ENCODE data around the gene ASAP2.
"Not testable (repeated sequence)": the region's sequence is repeated elsewhere in the genome, so short reads cannot be mapped to it uniquely, and the experiment has no call there.

Gene ASAP2

DNA sequence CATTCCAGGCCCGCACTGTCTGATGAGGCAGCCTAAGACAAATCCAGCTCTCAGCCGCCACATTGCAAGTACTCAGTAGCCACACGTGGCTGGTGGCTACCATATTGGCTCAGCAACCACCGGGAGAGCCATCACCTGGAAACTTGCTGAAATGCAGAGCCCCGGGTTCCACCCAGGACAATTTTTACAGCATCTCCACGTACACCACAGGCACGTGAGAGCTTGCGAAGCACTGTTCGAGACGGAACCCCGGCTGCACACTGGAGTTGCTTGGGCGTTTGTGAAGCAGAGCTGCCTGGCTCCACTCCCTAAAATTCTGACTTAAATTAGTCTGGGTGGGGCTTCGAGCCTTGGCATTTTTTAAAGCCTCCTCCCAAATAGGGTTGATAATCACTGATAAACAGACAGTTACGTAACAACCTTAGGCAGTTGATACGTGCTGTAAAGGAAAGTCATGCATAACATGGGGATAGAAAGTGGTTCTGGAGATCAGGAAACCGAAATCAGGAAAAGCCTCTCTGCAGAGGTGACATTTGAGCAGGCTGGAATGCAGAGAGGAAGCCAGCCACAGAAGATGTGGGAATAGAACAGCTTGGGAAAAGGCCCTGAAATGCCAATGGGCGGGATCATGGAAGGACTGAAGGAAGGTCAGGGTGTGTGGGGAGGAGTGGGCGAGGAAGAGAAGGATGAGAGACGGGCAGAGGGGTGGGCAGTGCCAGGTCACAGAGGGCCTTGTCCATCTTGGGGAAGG is 6.2 kb downstream of the ASAP2 start:
- no peak for DNase-seq (ENCODE audit: low spot score)

DNA sequence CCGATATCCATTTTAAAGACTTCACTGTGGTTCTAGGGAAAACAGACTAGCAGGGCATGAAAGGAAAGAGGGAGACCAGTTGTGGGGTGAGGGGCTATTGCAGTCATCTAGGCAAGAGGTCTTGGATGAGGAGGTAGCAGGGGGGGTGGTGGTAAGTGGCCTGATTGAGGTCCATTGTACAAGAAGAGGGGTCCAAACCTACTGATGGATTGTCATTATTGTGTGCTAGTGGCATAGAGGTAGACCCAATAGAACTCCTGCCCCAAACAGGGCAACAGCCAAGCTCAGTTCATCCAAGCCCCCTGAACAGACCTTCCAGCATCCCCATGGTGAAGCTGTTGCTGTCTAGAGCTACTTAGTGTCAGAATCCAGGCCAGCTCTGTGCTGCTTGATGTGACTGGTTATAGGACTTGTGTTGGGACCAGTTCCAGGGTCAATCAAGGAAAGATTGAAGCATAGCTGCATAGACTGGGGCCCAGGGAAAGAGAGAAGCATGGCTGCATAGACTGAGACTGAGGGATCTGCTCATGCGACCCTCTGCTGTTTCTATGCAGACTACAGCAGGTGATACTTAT is 7.0 kb downstream of the ASAP2 start:
- no peak for DNase-seq (ENCODE audit: low spot score)

- no peak for DNase-seq (ENCODE audit: low spot score)
Measured at GRCh38 chr2:9214873-9215272, 8.3 kb downstream of the ASAP2 start.

GRCh38 chr2:9215680-9216079 is 9.1 kb downstream of the ASAP2 start:
- no peak for DNase-seq (ENCODE audit: low spot score)

DNA sequence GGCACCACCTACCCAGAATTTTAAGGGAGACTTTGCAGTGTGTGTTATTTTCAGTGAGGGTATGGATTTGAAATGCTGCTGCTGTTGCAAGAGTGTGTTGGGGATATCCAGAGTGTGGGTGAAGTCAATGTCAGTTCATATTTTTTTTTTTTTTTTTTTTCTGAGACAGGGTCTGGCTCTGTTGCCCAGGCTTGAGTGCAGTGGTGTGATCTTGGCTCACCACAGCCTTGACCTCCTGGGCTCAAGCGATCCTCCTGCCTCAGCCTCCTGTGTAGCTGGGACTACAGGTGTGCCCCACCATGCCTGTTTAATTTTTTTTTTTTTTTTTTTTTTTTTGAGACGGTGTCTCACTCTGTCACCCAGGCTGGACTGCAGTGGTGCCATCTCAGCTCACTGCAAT is 9.5 kb downstream of the ASAP2 start:
- not testable (repeated sequence) for DNase-seq (ENCODE audit: low spot score)

DNA sequence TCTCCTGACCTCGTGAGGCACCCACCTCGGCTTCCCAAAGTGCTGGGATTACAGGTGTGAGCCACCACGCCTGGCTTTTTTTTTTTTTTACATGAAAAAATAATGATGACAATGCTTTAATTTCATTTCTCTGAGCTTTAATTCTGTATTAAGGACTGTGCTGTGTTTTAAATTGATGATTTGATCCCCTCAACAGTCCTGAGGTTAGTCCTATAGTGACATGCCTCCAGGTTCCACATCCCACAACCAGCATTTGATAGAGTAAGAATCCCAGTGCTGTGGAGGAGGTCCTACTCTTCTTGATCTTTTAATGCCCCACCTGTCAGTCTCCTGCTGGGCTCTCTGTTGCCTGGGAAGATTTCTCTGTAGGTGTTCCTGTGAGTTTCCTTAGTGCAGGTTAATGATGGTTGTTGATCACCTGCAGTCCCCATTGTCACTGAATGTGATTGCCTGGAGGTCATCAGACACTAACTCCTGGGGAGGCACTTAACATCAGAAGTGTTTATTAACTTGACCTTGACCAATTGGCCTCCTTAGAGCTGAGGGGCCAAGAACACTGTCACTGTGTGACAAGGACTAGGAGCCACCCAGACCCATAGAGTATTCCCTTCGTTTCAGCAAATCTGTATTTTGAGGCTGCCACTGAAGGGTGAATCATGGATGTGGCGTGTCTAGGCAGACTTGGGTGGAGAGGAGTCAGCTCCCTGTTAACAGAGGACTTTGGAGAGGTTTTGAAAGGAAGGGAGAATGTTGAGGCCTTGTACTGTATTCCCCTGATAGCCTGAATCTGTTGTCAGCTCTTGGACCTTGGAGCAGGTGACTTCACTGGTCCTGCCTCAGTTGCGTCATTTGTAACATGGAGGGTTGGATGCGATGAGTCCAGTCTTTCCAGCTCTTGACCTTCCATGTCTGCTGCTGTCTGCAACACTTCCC is 11.5 kb downstream of the ASAP2 start:
- DNase-seq (ENCODE audit: low spot score) = no peak

DNA sequence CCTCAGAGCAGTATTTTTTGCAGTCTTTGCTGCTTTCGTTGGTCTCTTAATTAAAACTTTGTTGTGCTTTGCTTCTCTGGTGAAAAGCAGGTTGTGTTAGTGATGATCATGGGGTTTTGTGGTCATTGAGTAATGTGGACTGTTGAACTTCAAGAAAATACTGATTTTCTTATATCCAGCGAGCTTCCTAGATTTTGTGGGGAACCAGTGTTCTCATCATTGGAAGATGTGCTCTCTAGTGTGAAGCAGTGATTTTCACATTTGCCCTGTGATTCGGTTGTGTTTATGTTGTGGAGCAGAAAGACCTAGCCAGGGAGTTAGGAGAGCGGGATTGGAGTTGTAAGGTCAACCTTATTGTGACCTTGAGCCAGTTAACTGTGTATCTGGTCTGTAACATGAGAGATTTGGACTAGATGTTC is 12.4 kb downstream of the ASAP2 start:
- DNase-seq (ENCODE audit: low spot score) = no peak

- DNase-seq (ENCODE audit: low spot score) = no peak
Measured at GRCh38 chr2:9220201-9220600, 13.6 kb downstream of the ASAP2 start.

DNA sequence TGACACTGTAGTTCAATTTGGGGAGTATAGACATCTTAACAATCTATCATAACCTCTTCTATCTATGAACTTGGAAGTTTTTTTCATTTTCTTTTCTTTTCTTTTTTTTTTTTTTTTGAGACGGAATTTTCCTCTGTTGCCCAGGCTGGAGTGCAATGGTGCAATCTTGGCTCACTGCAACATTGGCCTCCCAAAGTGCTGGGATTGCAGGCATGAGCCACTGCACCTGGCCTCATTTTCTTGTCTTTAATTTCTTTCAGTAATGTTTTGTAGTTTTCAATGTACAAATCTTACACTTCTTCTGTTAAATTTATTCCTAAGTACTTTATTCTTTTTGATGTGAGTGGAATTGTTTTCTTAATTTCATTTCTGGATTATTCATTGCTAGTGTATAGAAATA is 14.6 kb downstream of the ASAP2 start:
- no peak for DNase-seq (ENCODE audit: low spot score)

GRCh38 chr2:9222239-9222892 is 15.8 kb downstream of the ASAP2 start:
- no peak for DNase-seq (ENCODE audit: low spot score)

DNA sequence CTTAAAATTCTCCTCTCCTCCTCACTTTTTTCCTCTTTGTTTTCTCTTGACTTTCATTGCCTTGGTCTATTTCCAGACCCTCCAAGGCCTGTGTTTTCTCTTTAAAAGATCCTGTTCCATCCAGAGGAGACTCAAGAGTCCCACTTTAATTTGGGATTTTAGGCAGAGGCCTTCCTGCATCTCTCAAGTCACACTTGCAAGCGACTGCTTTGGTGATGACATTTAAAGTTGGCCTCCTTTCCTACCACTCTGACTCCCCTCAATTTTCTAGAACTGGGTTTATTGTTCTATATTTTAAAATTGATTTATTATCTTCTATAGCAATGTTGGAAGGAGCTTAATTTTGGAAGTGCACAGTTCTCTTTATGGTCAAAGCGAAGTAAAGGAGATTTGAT is 16.3 kb downstream of the ASAP2 start:
- no peak for DNase-seq (ENCODE audit: low spot score)

- DNase-seq (ENCODE audit: low spot score) = no peak
Measured at GRCh38 chr2:9225806-9226205, 19.2 kb downstream of the ASAP2 start.

DNA sequence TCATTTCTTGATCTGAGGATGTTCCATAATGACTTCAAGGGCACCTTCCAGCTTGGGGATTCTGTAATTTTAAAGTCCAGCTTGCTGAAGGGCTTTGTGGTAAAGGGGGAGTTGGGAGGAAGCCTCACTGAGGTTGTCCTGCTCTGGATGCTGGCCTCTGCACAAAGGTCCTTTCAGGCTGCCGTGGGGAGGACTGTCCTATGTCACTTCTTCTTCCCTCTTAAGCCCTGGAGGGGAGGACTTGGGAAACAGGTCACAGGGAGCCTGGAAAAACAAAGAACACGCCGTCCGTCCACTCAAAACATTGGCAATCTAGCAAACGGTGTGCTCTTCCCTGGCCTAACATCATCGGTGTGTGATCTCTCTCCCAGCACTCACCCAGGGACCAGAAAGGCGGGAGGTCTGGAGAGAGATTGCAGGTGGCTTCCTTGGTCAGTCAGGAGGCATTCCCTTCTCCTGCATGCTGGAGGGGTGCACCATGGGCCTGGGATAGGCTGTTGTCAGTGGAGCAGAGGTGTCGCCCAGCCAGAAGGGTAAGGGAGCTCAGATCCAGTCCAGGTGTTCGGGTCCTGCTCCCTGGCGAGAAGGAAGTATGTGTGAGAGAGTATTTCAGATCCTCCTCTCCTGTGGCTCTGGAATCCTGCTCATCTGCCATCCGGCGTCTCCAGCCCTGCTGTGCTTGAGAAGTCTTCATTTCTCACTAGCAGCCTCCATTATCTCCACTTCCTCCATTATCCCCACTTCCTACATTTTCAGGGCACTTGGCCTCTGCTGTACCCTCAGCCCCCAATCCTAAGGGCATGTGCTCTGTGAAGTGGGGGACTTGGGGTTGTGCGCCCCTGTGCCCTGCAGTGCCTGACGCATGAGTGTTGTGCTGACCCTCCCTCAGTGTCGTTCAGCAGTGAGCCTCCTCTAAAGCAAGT is 20.1 kb downstream of the ASAP2 start:
- DNase-seq (ENCODE audit: low spot score) = no peak

DNA sequence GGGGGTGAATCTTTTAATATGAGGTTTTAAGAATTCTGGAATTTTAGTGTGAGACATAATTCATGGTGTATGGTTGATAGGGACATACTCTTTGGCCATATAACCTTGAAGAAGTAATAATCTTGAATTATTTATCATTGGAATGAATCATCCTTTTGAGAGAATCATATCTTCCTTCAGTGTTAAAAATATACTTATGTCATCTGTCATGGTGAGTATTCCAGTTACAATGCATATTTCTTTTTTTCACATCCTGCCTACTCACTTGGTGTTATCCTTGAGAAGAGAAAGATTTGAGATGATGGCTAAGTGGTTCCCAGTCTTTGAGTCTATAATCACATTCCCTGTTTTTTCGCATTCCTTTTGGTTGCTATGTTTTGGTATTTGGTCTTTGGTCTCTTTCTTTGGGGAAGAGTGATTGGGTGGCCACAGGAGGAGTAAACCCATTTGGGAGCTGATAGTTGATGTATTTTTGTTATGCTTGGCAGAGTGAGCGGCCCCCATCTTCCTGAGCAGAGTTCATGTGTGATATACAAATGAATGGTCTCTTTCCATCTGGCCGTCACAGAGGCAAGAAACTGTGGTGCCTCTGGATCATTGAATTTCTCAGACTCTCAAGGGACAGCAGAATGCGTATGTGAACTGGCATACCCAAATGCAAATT is 21.6 kb downstream of the ASAP2 start:
- no peak for DNase-seq (ENCODE audit: low spot score)

- no peak for DNase-seq (ENCODE audit: low spot score)
Measured at GRCh38 chr2:9228781-9229469, 22.3 kb downstream of the ASAP2 start.

- DNase-seq (ENCODE audit: low spot score) = no peak
Measured at GRCh38 chr2:9229470-9229820, 22.8 kb downstream of the ASAP2 start.

- DNase-seq (ENCODE audit: low spot score) = no peak
Measured at GRCh38 chr2:9230051-9230802, 23.6 kb downstream of the ASAP2 start.

DNA sequence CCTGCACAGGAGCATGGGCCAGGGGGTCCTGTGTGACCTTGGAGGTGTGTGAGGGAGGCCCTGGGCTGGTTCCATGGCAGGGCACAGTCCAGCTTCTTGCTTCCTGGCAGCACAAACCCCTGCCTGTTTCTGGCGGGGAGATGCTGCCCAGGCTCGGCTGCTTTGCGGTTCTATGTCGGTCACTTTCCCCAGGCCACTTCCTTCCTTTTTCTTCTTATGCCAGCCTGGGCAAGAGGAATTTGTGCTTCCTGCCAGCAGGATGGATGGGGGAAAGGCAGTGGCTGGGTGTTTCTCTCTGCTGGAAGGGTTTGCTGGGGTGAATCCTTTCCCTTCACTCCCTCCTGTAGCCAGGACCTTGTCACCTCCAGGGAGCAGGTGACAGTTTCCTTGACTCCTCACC is 24.3 kb downstream of the ASAP2 start:
- no peak for DNase-seq (ENCODE audit: low spot score)
